Ishikawa (cell line): ENCODE data around the gene ABCA2.
A peak's percentile ranks its signal among the peaks of the same experiment; 100 is the strongest.

ENCODE experiments used
- CEBPB ChIP-seq: IDR thresholded peaks from 2 replicates; pipeline ENCODE4 v1.6.1; 2012
- CREB1 ChIP-seq: IDR thresholded peaks from 2 replicates; pipeline ENCODE4 v1.6.1; 2012; ENCODE audit warnings: low read depth
- EGR1 ChIP-seq: IDR thresholded peaks from 2 replicates; pipeline ENCODE4 v1.6.1; 2012
- EP300 ChIP-seq: IDR thresholded peaks from 2 replicates; pipeline ENCODE4 v1.6.1; 2012; ENCODE audit warnings: borderline replicate concordance
- FOXM1 ChIP-seq: IDR thresholded peaks from 2 replicates; pipeline ENCODE4 v1.6.1; 2012; ENCODE audit warnings: low read depth, borderline replicate concordance
- MAX ChIP-seq: IDR thresholded peaks from 2 replicates; pipeline ENCODE4 v1.6.1; 2012
- NFIC ChIP-seq: IDR thresholded peaks from 2 replicates; pipeline ENCODE4 v1.6.1; 2012
- RAD21 ChIP-seq: IDR thresholded peaks from 2 replicates; pipeline ENCODE4 v1.6.1; 2012; ENCODE audit warnings: low read depth
- TAF1 ChIP-seq: IDR thresholded peaks from 2 replicates; pipeline ENCODE4 v1.6.1; 2012; ENCODE audit warnings: low read depth, mild to moderate bottlenecking
- TCF12 ChIP-seq: IDR thresholded peaks from 2 replicates; pipeline ENCODE4 v1.6.1; 2012; ENCODE audit warnings: low read depth
- TEAD4 ChIP-seq: IDR thresholded peaks from 2 replicates; pipeline ENCODE4 v1.6.1; 2012
- YY1 ChIP-seq: IDR thresholded peaks from 2 replicates; pipeline ENCODE4 v1.6.1; 2012; ENCODE audit warnings: low read depth
- ZBTB7A ChIP-seq: IDR thresholded peaks from 2 replicates; pipeline ENCODE4 v1.6.1; 2012; ENCODE audit warnings: low read depth
- TF ChIP-seq, protein P1 (sequence below): IDR thresholded peaks from 2 replicates; pipeline ENCODE4 v1.6.1; 2012
- TF ChIP-seq, protein P2 (sequence below): IDR thresholded peaks from 2 replicates; pipeline ENCODE4 v1.6.1; 2012; ENCODE audit warnings: low read depth, mild to moderate bottlenecking

Gene ABCA2

DNA sequence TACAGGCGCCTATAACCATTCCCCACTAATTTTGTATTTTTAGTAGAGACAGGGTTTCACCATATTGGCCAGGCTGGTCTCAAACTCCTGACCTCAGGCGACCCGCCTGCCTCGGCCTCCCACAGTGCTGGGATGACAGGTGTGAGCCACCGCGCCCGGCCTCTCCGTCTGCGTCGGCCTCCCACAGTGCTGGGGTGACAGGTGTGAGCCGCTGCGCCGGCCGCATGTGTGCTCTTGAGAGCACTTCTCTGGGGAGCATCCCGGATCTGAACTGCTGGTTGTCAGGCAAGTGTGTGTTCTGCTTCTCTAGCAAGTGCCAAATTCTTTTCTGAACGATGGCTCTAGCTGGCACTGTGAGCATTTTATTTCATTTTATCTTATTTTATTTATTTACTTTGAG lies 29.5 kb upstream of the ABCA2 start:
- TF ChIP-seq CREB1 (no peak), FOXM1 (no peak), NFIC (no peak), RAD21 (no peak), TAF1 (no peak), TCF12 (no peak), ZBTB7A (no peak), YY1 (no peak), MAX (no peak), EP300 (no peak), EGR1 (no peak), CEBPB (no peak), TEAD4 (no peak)
- TF ChIP-seq, protein P1, sequence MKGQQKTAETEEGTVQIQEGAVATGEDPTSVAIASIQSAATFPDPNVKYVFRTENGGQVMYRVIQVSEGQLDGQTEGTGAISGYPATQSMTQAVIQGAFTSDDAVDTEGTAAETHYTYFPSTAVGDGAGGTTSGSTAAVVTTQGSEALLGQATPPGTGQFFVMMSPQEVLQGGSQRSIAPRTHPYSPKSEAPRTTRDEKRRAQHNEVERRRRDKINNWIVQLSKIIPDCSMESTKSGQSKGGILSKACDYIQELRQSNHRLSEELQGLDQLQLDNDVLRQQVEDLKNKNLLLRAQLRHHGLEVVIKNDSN = no peak
- TF ChIP-seq, protein P2, sequence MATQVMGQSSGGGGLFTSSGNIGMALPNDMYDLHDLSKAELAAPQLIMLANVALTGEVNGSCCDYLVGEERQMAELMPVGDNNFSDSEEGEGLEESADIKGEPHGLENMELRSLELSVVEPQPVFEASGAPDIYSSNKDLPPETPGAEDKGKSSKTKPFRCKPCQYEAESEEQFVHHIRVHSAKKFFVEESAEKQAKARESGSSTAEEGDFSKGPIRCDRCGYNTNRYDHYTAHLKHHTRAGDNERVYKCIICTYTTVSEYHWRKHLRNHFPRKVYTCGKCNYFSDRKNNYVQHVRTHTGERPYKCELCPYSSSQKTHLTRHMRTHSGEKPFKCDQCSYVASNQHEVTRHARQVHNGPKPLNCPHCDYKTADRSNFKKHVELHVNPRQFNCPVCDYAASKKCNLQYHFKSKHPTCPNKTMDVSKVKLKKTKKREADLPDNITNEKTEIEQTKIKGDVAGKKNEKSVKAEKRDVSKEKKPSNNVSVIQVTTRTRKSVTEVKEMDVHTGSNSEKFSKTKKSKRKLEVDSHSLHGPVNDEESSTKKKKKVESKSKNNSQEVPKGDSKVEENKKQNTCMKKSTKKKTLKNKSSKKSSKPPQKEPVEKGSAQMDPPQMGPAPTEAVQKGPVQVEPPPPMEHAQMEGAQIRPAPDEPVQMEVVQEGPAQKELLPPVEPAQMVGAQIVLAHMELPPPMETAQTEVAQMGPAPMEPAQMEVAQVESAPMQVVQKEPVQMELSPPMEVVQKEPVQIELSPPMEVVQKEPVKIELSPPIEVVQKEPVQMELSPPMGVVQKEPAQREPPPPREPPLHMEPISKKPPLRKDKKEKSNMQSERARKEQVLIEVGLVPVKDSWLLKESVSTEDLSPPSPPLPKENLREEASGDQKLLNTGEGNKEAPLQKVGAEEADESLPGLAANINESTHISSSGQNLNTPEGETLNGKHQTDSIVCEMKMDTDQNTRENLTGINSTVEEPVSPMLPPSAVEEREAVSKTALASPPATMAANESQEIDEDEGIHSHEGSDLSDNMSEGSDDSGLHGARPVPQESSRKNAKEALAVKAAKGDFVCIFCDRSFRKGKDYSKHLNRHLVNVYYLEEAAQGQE = no peak

- TF ChIP-seq CEBPB (no peak), TCF12 (no peak), EP300 (no peak), CREB1 (no peak), YY1 (no peak), TEAD4 (no peak), FOXM1 (no peak), RAD21 (no peak), MAX (no peak), NFIC (no peak)
- TF ChIP-seq, protein P2 = no peak
- TF ChIP-seq, protein P1 = no peak
Measured at GRCh38 chr9:137056739-137057415, 28.8 kb upstream of the ABCA2 start.

DNA sequence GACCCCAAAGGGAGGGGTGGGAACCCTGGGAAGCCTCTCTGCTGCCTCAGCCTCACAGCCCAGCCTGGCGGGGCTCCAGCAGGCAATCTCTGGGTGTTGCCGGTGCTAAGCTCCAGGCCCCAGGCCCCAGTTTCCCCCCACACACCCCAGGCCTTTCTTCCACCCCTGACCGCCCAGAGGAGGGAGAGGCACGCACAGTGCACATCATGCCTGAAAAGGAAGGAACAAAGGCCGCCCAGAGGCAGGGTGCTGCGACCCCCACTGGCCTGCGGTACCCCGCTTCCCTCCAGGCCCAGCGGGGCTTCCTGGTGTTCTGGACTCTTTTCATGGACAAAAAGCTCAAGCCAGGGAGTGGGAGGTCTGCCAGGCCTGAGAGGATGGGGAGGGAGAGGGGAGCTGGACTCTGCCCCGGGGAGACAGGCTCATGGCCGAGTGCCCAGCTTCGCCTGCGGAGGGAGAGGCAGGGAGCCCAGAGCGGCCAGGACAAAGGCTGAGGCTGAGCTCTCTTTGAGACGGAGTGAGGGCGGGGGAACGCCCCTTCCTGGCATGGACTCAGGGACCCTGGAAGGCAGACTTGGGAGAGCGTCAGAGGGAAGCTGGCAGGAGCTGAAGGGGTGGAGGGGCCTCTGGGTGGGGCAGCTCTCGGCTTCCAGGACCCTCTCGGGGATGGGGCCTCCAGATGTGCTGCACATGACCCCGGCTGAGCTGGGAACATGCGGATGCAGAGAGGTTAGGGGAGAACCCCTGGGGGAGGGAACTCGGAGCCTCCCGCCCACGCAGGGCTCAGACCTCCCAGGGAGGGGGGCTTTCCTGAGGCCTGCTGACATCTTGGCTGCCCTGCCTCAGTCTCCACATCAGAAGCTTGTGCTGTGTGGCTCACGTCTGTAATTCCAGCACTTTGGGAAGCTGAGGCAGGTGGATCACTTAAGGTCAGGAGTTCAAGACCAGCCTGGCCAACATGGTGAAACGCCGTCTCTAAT lies 27.6 kb upstream of the ABCA2 start:
- TF ChIP-seq EP300 = peak; percentile 48; the same call in 1 of the 2 replicates
- peak; percentile 95 for TF ChIP-seq ZBTB7A
- no peak for TF ChIP-seq FOXM1
- no peak for TF ChIP-seq CREB1
- TF ChIP-seq EGR1 = peak; percentile 90
- TF ChIP-seq NFIC = peak; percentile 90
- TF ChIP-seq TCF12 = peak; percentile 73

- TF ChIP-seq EGR1 (no peak), FOXM1 (no peak), ZBTB7A (no peak), RAD21 (no peak)
Measured at GRCh38 chr9:137054932-137055384, 26.9 kb upstream of the ABCA2 start.
